ENCODE results near the gene GZMM. TPM values are rescaled to one million over a fixed set of nuclear protein-coding genes. Genes with fewer than 3 reads are reported as not detected.

GZMM gene
- total and polyA plus RNA-seq, 2 of the 13 experiments (the other 11 are each of a cell fraction or from before 2014, with no cell fraction given): 0.07 TPM; not detected in 1

GRCh38 chr19:497869-498510 lies 45.9 kb upstream of the GZMM start (continued):
- TF ChIP-seq DZIP1 (CRISPR knock-in tag; IDR thresholded peaks at IDR 0.05) (0 out of 2 replicates have a peak, but pooled peaks have one; percentile 24), ZNF678 (CRISPR knock-in tag; IDR thresholded peaks at IDR 0.05) (no peak), KLF11 (CRISPR knock-in tag; IDR thresholded peaks at IDR 0.05) (no peak), ZNF629 (CRISPR knock-in tag; conservative IDR thresholded peaks at IDR 0.05) (no peak), WIZ (CRISPR knock-in tag; IDR thresholded peaks at IDR 0.05) (no peak; the same call in 1 of the 2 replicates), ZNF362 (CRISPR knock-in tag; IDR thresholded peaks at IDR 0.05; ENCODE audit: borderline replicate concordance) (no peak), ZFP36 (IDR thresholded peaks at IDR 0.05; ENCODE audit: borderline replicate concordance, low read depth, low read length, partially characterized antibody) (peak; percentile 94), NFKBIZ (CRISPR knock-in tag; IDR thresholded peaks at IDR 0.05) (no peak), FOXJ3 (CRISPR knock-in tag; IDR thresholded peaks at IDR 0.05; ENCODE audit: borderline replicate concordance) (no peak), GABPB1 (CRISPR knock-in tag; IDR thresholded peaks at IDR 0.05) (peak; percentile 30; the same call in 1 of the 2 replicates), SP1 (IDR thresholded peaks at IDR 0.05) (no peak), SP1 (CRISPR knock-in tag; IDR thresholded peaks at IDR 0.05) (peak; percentile 9; the same call in 1 of the 2 replicates), MED13 (CRISPR knock-in tag; IDR thresholded peaks at IDR 0.05) (no peak), ZFP62 (CRISPR knock-in tag; IDR thresholded peaks at IDR 0.05) (no peak), ZNF431 (CRISPR knock-in tag; IDR thresholded peaks at IDR 0.05; ENCODE audit: borderline replicate concordance, low read depth) (no peak), TSC22D2 (CRISPR knock-in tag; IDR thresholded peaks at IDR 0.05; ENCODE audit: borderline replicate concordance) (no peak), RNF2 (conservative IDR thresholded peaks at IDR 0.05; ENCODE audit: low read depth) (peak; percentile 31; the same call in 1 of the 2 replicates), ZBTB44 (CRISPR knock-in tag; IDR thresholded peaks at IDR 0.05) (no peak), CBFB (CRISPR knock-in tag; IDR thresholded peaks at IDR 0.05) (no peak), PPARG (CRISPR knock-in tag; conservative IDR thresholded peaks at IDR 0.05) (no peak), SALL2 (CRISPR knock-in tag; IDR thresholded peaks at IDR 0.05) (no peak), ZGPAT (CRISPR knock-in tag; IDR thresholded peaks at IDR 0.05) (peak; percentile 61; the same call in 1 of the 2 replicates), SPEN (CRISPR knock-in tag; IDR thresholded peaks at IDR 0.05; ENCODE audit: low read depth) (peak; percentile 24; the same call in 1 of the 2 replicates), ZC3H13 (CRISPR knock-in tag; IDR thresholded peaks at IDR 0.05) (no peak)

All from HepG2 (cell line).